ENCODE measurements around the gene MAP3K1.

GRCh38 chr5:56815658-56816545 lies 553 bp downstream of the MAP3K1 start:
- TF ChIP-seq CTCF (IDR thresholded peaks at IDR 0.05) (no peak), POLR2A (IDR thresholded peaks at IDR 0.05) (peak in 1 of 3 donors; percentile 20)
